Stomach (tissue), 9 donors: Measurements from ENCODE around the gene GPC5. TPM values are rescaled to one million over a fixed set of nuclear protein-coding genes. Genes with fewer than 3 reads are reported as not detected.
"Not testable (repeated sequence)": the region's sequence is repeated elsewhere in the genome, so short reads cannot be mapped to it uniquely, and the experiment has no call there.

Source experiments
- DNase-seq, 2 donors: peaks; one replicate each; pipeline versions ENCODE4 v3.0.0 to v3.0.0-alpha.2; 2013 to 2019
- H3K27ac ChIP-seq, 5 donors: fragments of 200-600 bp in 4 of 5; sonication (generic) in 4 of 5; one replicate each; pipeline ENCODE4 v1.5.1; 2013 to 2019; ENCODE audit warnings: mild to moderate bottlenecking in 1 of 5, moderate library complexity in 1 of 5
- H3K27me3 ChIP-seq, 3 donors: fragments of 200-600 bp; sonication (generic); one replicate each; pipeline ENCODE4 v1.5.1; 2017 to 2019; ENCODE audit warnings: mixed run types in 1 of 3
- H3K36me3 ChIP-seq, 4 donors: fragments of 200-600 bp; sonication (generic); 1 replicate in 3 of 4; 2 replicates in 1 of 4; pipeline ENCODE4 v1.5.1; 2016 to 2019
- H3K4me1 ChIP-seq, 4 donors: fragments of 200-600 bp; sonication (generic); one replicate each; pipeline ENCODE4 v1.5.1; 2016 to 2019
- H3K4me3 ChIP-seq, 4 donors: fragments of 200-600 bp; sonication (generic) in 3 of 4; one replicate each; pipeline ENCODE4 v1.5.1; 2016 to 2019; ENCODE audit warnings: mild to moderate bottlenecking in 1 of 4
- H3K9me3 ChIP-seq, 4 donors: fragments of 200-600 bp; sonication (generic); one replicate each; pipeline ENCODE4 v1.5.1; 2016 to 2019
- EP300 ChIP-seq: sonication (generic); formaldehyde crosslinking; IDR thresholded peaks from one replicate; pipeline ENCODE4 v1.6.1; 2017; ENCODE audit warnings: antibody characterized with exemption
- POLR2A ChIP-seq, 4 donors: fragments of 450-650 bp; IDR thresholded peaks; one replicate each; pipeline ENCODE4 v1.6.1; 2016; ENCODE audit warnings: antibody characterized with exemption in 4 of 4, control low read depth in 2 of 4, mild to moderate bottlenecking in 1 of 4, moderate library complexity in 1 of 4
- POLR2AphosphoS5 ChIP-seq, 3 donors: sonication (generic); formaldehyde crosslinking; IDR thresholded peaks; one replicate each; pipeline ENCODE4 v1.6.1; 2016; ENCODE audit warnings: antibody characterized with exemption in 3 of 3
- WGBS, 5 donors: extraction: QIAGEN DNeasy Blood & Tissue Kit in 3 of 5; methylation state at CpG; one replicate each; pipeline versions ENCODE4 v1.1.5 to v1.1.7; 2013 to 2018; 5-methylcytosine and 5-hydroxymethylcytosine counted together
- intact Hi-C: fragments of 100-400 bp; cut with DNase I; formaldehyde crosslinking; loops from one replicate; pipeline ENCODE4 v1.15.1; 2023; ENCODE audit warnings: low total_unique reads
- polyA plus RNA-seq, 3 donors: library from polyadenylated mRNA; stranded (reverse); fragments of 200-250 nt; gene quantifications; one replicate each; pipeline ENCODE4 v1.2.3, GENCODE V29; 2013
- total RNA-seq, 5 donors: library from RNA; depleted of rRNA; stranded (reverse); fragments of >200 nt; gene quantifications; one replicate each; pipeline versions ENCODE4 v1.1.0 to v1.2.3, GENCODE V29; 2014 to 2016
- TF ChIP-seq, protein P1 (sequence below), 7 experiments: fragments of 450-650 bp in 4 of 7; fragments of 200-600 bp in 3 of 7; sonication (generic) in 3 of 7; IDR thresholded peaks; one replicate each; pipeline ENCODE4 v1.5.1; 2016 to 2019; ENCODE audit warnings: antibody characterized with exemption in 7 of 7, control low read depth in 2 of 7, mild to moderate bottlenecking in 1 of 7
- donor health status: healthy with polysubstance abuse.
- donor health status: Bipolar disorder and iron deficiency.
- donor health status: healthy.

The GPC5 gene
- total and polyA plus RNA-seq, 8 donors = 0.87 to 2.8 TPM; not detected in 6

DNA sequence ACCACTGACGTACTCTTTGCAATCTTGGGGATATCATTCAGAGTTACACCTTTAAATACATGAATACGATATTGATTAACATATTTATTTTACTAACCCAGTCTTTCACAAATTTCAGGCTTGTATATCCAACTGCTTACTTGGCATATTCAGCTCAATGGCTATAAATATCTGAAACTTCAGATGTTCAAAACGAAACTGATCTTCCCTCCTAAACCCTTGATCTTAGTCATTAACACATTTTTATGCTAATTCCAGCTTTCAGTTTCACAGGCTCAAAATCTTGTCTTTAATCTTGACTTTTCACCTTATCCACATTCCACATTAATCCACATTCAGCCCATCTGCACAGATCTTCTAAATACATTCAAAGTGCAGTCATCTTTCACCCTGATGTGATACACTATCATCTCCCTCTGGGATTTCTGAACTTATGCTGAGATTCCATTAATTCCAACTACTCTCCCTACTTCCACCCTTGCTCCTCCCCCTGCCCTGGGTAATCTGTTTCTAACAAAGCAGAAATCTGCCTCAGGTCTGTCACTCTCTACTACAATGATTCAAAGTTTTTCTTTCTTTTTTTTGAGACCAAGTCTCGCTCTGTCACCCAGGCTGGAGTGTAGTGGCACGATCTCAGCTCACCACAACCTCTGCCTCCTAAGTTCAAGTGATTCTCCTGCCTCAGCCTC is 387.2 kb downstream of the GPC5 start:
- Histone ChIP-seq H3K27ac (no peak overlapping the region), H3K4me3 (no peak overlapping the region), H3K27me3 (no peaks in the 10 kb centered on the region), H3K9me3 (no peaks in the 10 kb centered on the region), H3K4me1 (no peaks in the 10 kb centered on the region), H3K36me3 (no peaks in the 10 kb centered on the region)
- TF ChIP-seq, protein P1, sequence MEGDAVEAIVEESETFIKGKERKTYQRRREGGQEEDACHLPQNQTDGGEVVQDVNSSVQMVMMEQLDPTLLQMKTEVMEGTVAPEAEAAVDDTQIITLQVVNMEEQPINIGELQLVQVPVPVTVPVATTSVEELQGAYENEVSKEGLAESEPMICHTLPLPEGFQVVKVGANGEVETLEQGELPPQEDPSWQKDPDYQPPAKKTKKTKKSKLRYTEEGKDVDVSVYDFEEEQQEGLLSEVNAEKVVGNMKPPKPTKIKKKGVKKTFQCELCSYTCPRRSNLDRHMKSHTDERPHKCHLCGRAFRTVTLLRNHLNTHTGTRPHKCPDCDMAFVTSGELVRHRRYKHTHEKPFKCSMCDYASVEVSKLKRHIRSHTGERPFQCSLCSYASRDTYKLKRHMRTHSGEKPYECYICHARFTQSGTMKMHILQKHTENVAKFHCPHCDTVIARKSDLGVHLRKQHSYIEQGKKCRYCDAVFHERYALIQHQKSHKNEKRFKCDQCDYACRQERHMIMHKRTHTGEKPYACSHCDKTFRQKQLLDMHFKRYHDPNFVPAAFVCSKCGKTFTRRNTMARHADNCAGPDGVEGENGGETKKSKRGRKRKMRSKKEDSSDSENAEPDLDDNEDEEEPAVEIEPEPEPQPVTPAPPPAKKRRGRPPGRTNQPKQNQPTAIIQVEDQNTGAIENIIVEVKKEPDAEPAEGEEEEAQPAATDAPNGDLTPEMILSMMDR (IDR thresholded peaks at IDR 0.05) = no peak
- TF ChIP-seq POLR2AphosphoS5 (IDR thresholded peaks at IDR 0.05) = no peak
- no peak for TF ChIP-seq EP300
- TF ChIP-seq POLR2A (IDR thresholded peaks at IDR 0.05) = no peak
- intact Hi-C loops = no loop called here
- DNase-seq = no peak
- 68 to 77% (median 73%) methylated on average over 5 of the region's 5 CpGs for WGBS, 5 donors

DNA sequence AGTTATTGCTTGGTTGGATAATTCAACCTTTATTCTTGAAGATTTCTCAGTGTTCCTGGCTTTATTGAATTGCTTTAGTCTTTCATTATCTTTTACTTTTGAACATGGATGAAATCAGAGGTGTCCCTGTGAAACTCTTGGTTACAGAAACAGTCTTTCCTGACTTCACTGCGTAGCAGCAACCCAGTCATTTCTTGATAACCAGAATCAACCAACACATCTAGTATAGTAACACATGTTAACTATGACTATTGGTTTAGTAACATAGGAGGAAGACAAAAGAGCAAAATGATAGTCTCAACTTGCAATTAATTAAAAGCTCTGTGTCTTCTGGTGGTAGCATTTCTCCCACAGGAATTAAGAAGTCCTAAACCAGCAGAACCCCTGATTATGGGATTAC is 393.6 kb downstream of the GPC5 start:
- no peak overlapping the region for H3K4me3 ChIP-seq
- no peaks in the 10 kb centered on the region for H3K9me3 ChIP-seq
- no peaks in the 10 kb centered on the region for H3K4me1 ChIP-seq
- H3K36me3 ChIP-seq = no peaks in the 10 kb centered on the region
- no peak overlapping the region for H3K27ac ChIP-seq
- intact Hi-C loops = no loop called here
- WGBS, 5 donors = 68 to 82% (median 74%) methylated on average over 1 of the region's 1 CpG
- DNase-seq = no peak
- no peak for TF ChIP-seq POLR2AphosphoS5 (IDR thresholded peaks at IDR 0.05)
- TF ChIP-seq POLR2A (IDR thresholded peaks at IDR 0.05) = no peak
- no peaks in the 10 kb centered on the region for H3K27me3 ChIP-seq

DNA sequence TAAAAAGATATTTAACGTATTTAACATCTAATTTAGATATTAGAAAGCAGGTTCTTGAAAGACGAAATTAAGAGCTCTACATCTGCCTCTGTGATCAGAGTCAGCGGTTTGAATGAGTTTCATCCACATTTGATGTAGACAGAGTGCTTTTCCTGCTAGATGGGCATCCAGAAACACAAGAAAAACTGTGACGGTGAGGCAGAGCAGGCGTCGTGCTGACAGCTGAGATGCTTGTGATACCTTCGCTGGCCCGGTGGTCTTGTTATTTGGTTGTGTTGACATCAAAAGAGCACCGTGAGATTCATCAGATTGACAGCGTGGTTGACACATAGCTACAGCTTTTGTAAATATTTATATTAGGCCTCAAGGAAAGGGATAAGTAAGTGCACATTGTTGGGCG is 399.1 kb downstream of the GPC5 start:
- no peak for DNase-seq

DNA sequence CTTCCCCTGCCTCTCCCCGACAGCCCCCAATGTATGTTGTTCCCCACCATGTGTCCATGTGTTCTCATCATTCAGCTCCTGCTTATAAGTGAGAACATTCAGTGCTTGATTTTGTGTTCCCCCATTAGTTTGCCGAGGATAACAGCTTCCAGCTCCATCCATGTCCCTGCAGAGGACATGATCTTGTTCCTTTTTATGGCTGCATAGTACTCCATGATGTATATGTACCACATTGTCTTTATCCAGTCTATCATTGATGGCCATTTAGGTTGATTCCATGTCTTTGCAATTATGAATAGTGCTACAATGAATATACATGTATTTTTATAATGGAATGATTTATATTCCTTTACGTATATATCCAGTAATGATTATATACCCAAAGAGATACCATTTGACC is 399.9 kb downstream of the GPC5 start:
- DNase-seq, intact Hi-C loops, H3K4me1 ChIP-seq, H3K36me3 ChIP-seq, H3K9me3 ChIP-seq, H3K27me3 ChIP-seq, H3K4me3 ChIP-seq, H3K27ac ChIP-seq: not testable (repeated sequence)
- 64 to 89% (median 84%) methylated on average over 3 of the region's 3 CpGs for WGBS, 5 donors

More for the DNA sequence above, 399.1 kb downstream of the GPC5 start:
- Histone ChIP-seq H3K27me3 (no peaks in the 10 kb centered on the region), H3K36me3 (no peaks in the 10 kb centered on the region), H3K9me3 (no peaks in the 10 kb centered on the region), H3K27ac (no peak overlapping the region), H3K4me3 (no peak overlapping the region), H3K4me1 (no peaks in the 10 kb centered on the region)
- WGBS, 5 donors = 18 to 36% (median 33%) methylated on average over 11 of the region's 11 CpGs
- TF ChIP-seq POLR2AphosphoS5 (IDR thresholded peaks at IDR 0.05) (no peak), POLR2A (IDR thresholded peaks at IDR 0.05) (no peak), EP300 (no peak)
- TF ChIP-seq, protein P1 (IDR thresholded peaks at IDR 0.05) = no peak
- intact Hi-C loops = no loop called here

DNA sequence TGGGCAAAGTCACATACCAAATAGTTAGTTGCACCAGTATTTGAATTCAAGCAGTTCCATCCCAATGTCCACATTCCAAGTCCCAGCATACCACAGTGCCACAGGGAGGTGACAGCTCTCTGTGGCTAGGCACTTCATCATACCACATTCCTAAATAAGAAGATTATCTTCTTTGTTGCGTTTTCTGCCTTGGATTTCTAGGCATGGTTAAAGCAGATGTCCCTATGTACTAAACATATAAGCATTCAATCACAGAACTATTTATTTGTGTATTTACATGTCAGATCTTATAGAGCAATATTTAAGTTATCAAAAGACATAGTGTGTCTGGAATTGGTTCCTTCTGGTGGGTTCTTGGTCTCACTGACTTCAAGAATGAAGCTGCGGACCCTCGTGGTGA is 403.4 kb downstream of the GPC5 start:
- H3K36me3 ChIP-seq, DNase-seq, intact Hi-C loops: not testable (repeated sequence)

DNA sequence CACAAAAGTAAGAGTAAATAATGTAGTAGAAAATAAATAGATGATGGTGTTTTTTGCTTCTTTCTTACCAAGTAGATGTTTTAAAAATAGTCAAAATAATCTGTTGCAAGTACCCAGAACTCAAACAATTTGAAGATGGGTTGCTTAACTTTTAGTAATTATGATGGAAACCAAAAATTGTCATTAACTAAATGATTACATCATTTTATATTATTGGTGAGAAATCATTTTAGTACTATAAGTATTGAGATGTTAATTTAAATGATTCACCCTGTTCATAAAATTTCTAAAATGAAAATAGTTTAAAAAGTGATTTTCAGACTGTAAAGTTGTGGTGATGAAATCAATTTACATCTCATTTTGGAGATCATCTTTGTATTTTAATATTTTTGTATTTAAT is 404.5 kb downstream of the GPC5 start:
- Histone ChIP-seq H3K36me3 (no peaks in the 10 kb centered on the region), H3K27ac (no peak overlapping the region), H3K27me3 (no peaks in the 10 kb centered on the region), H3K4me1 (peaks cover 0 to 3% (median 0%) of the 10 kb centered on the region in 4 donors), H3K9me3 (no peaks in the 10 kb centered on the region), H3K4me3 (no peak overlapping the region)
- intact Hi-C loops = no loop called here
- no peak for TF ChIP-seq POLR2A (IDR thresholded peaks at IDR 0.05)
- TF ChIP-seq EP300 = no peak
- TF ChIP-seq, protein P1 (IDR thresholded peaks at IDR 0.05) = no peak
- no peak for TF ChIP-seq POLR2AphosphoS5 (IDR thresholded peaks at IDR 0.05)
- no peak for DNase-seq

More for the DNA sequence above, 403.4 kb downstream of the GPC5 start:
- WGBS, 5 donors = 73 to 87% (median 84%) methylated on average over 3 of the region's 3 CpGs
- H3K27ac ChIP-seq, H3K4me1 ChIP-seq, H3K4me3 ChIP-seq, H3K27me3 ChIP-seq, H3K9me3 ChIP-seq: not testable (repeated sequence)
